Calu3 (cell line): Measurements from ENCODE around the gene MINDY4B. TPM values are rescaled to one million over a fixed set of nuclear protein-coding genes. Genes with fewer than 3 reads are reported as not detected.

ENCODE experiments used
- BruUV-seq: library from RNA; stranded (reverse); fragments of 400-500 nt; replicated peaks from 2 replicates; lab custom pipeline; 2021; lab: Mats Ljungman, UMichigan
- CTCF ChIA-PET: fragments of 300-600 bp; sonication (Branson Sonifier 250); formaldehyde crosslinking; loops from one replicate; lab custom pipeline; 2022; ENCODE audit warnings: antibody characterized with exemption; lab: Charles Lee
- DNase-seq: peaks from one replicate; pipeline ENCODE4 v3.0.0; 2022
- H3K27ac Mint-ChIP-seq: one replicate; pipeline ENCODE4 v1.8.0; 2022; ENCODE audit warnings: mixed read lengths; ENCODE audit not compliant: unreplicated experiment
- H3K27me3 Mint-ChIP-seq: one replicate; pipeline ENCODE4 v1.8.0; 2022; ENCODE audit warnings: mixed read lengths; ENCODE audit not compliant: unreplicated experiment
- H3K36me3 Mint-ChIP-seq: one replicate; pipeline ENCODE4 v1.8.0; 2022; ENCODE audit warnings: mild to moderate bottlenecking, moderate library complexity, mixed read lengths; ENCODE audit not compliant: insufficient read depth, unreplicated experiment
- H3K4me1 Mint-ChIP-seq: one replicate; pipeline ENCODE4 v1.8.0; 2022; ENCODE audit warnings: mild to moderate bottlenecking, low read depth, mixed read lengths; ENCODE audit not compliant: unreplicated experiment
- H3K4me3 Mint-ChIP-seq: one replicate; pipeline ENCODE4 v1.8.0; 2022; ENCODE audit warnings: mild to moderate bottlenecking, low read depth, moderate library complexity, mixed read lengths; ENCODE audit not compliant: unreplicated experiment
- H3K9me3 Mint-ChIP-seq: one replicate; pipeline ENCODE4 v1.8.0; 2022; ENCODE audit warnings: low read depth, mixed read lengths; ENCODE audit not compliant: unreplicated experiment
- CTCF ChIP-seq: fragments of 200-600 bp; IDR thresholded peaks from one replicate; pipeline ENCODE4 v1.8.0; 2022; ENCODE audit warnings: antibody characterized with exemption; ENCODE audit not compliant: unreplicated experiment
- intact Hi-C: fragments of 100-400 bp; cut with micrococcal nuclease; formaldehyde crosslinking; loops from one replicate; pipeline ENCODE4 v1.10.0; 2022; ENCODE audit not compliant: unreplicated experiment
- total RNA-seq: library from RNA; stranded (reverse); gene quantifications from 2 replicates; pipeline ENCODE4 v1.2.3, GENCODE V29; 2022

Gene MINDY4B
- total RNA-seq, 1 experiment from 2014 or later, result not detected

- BruUV-seq, result no TSS peak
- Mint-ChIP-seq H3K36me3 (no peaks in the 10 kb centered on the region), H3K4me3 (no peak overlapping the region), H3K27me3 (peaks cover 59% of the 10 kb centered on the region), H3K4me1 (no peaks in the 10 kb centered on the region), H3K27ac (no peak overlapping the region), H3K9me3 (no peaks in the 10 kb centered on the region)
- no peak for TF ChIP-seq CTCF
- CTCF ChIA-PET, result interaction anchor here (0.6 kb wide), 1 partner anchor 35 kb away, joined by 3 read pairs; no protein-coding TSS in a partner anchor
- intact Hi-C loops, result no loop called here
- no peak for DNase-seq
Measured at GRCh38 chr3:150877303-150877702, 27.9 kb downstream of the MINDY4B start.

DNA sequence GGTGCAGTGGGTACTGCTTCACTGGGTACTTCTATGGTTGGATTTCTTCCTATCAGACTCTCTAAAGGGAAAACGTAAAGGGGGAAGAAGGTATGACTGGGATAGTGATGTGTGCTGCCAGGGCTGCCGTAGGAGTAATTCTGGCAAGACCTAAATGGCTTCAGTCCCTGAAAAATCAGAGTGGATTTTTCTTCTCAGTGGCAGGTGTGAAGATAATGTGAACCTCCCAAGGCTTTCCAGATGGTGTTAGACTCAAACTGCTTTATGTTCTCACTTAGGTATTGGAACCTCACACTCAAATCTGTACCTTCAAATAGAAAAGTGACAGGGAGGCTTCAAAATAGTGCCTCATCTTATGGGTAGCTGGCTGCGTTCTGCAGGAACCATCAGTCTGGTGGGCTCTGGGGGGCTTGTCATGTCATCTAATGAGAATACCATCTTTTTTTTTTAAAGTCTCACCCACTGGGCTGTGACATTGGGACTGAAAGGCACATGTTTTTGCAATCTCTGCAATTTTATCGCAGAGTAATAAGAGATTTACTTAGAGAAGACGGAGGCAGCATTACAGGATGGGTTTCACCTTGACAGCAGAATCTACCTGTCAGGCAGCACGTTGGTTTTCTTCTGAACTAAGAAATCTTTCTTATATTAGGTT lies 28.5 kb downstream of the MINDY4B start:
- intact Hi-C loops, result no loop called here
- Mint-ChIP-seq H3K4me1 (no peaks in the 10 kb centered on the region), H3K27ac (no peak overlapping the region), H3K4me3 (no peak overlapping the region), H3K36me3 (no peaks in the 10 kb centered on the region), H3K27me3 (peaks cover 53% of the 10 kb centered on the region), H3K9me3 (no peaks in the 10 kb centered on the region)
- BruUV-seq, result no TSS peak
- no peak for TF ChIP-seq CTCF
- CTCF ChIA-PET, result interaction anchor here (0.6 kb wide), 1 partner anchor 36 kb away, joined by 3 read pairs; no protein-coding TSS in a partner anchor
- no peak for DNase-seq

DNA sequence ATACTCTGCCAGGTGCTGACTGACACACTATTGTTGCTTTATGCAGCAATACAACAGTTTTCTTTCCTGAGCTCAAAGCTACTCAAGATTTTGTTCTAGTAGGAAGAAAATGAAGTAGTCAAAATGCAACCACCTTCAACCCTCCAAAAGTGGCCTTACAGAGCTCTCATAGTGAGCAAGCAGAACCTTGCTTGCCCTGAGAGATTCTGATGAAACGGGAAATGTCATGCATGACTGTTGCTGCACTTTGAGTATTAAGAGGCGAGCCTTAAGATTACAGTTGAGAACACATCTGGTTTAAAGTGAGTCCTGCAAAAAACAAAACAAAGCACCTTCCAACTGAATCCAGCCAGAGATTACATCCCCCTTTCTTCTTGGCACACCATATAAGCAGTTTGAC lies 29.7 kb downstream of the MINDY4B start:
- H3K36me3 Mint-ChIP-seq, result no peaks in the 10 kb centered on the region
- CTCF ChIA-PET, result no interaction called here
- DNase-seq, result no peak
- no peak for TF ChIP-seq CTCF
- H3K4me1 Mint-ChIP-seq, result no peaks in the 10 kb centered on the region
- intact Hi-C loops, result no loop called here
- no peaks in the 10 kb centered on the region for H3K9me3 Mint-ChIP-seq
- H3K27me3 Mint-ChIP-seq, result peaks cover 47% of the 10 kb centered on the region
- no peak overlapping the region for H3K4me3 Mint-ChIP-seq
- BruUV-seq, result no TSS peak
- H3K27ac Mint-ChIP-seq, result no peak overlapping the region

- H3K27me3 Mint-ChIP-seq, result peaks cover 39% of the 10 kb centered on the region
- no peaks in the 10 kb centered on the region for H3K9me3 Mint-ChIP-seq
- BruUV-seq, result no TSS peak
- intact Hi-C loops, result no loop called here
- no peaks in the 10 kb centered on the region for H3K36me3 Mint-ChIP-seq
- no peak overlapping the region for H3K27ac Mint-ChIP-seq
- no peak overlapping the region for H3K4me3 Mint-ChIP-seq
- DNase-seq, result no peak
- CTCF ChIA-PET, result no interaction called here
- no peaks in the 10 kb centered on the region for H3K4me1 Mint-ChIP-seq
- TF ChIP-seq CTCF, result no peak
Measured at GRCh38 chr3:150874666-150875219, 30.5 kb downstream of the MINDY4B start.
